ENCODE results near the gene ZNF780A. TPM values are rescaled to one million over a fixed set of nuclear protein-coding genes. Genes with fewer than 3 reads are reported as not detected.
"Not testable (repeated sequence)": the region's sequence is repeated elsewhere in the genome, so short reads cannot be mapped to it uniquely, and the experiment has no call there.

The ZNF780A gene
- total RNA-seq, 4 donors from 2014 or later = 2.2 to 21.1 (median 7.8) TPM

- TF ChIP-seq POLR2AphosphoS5 (IDR thresholded peaks at IDR 0.05) (no peak), POLR2A (IDR thresholded peaks at IDR 0.05) (no peak), EP300 (IDR thresholded peaks at IDR 0.05) (no peak)
- TF ChIP-seq, protein P1, sequence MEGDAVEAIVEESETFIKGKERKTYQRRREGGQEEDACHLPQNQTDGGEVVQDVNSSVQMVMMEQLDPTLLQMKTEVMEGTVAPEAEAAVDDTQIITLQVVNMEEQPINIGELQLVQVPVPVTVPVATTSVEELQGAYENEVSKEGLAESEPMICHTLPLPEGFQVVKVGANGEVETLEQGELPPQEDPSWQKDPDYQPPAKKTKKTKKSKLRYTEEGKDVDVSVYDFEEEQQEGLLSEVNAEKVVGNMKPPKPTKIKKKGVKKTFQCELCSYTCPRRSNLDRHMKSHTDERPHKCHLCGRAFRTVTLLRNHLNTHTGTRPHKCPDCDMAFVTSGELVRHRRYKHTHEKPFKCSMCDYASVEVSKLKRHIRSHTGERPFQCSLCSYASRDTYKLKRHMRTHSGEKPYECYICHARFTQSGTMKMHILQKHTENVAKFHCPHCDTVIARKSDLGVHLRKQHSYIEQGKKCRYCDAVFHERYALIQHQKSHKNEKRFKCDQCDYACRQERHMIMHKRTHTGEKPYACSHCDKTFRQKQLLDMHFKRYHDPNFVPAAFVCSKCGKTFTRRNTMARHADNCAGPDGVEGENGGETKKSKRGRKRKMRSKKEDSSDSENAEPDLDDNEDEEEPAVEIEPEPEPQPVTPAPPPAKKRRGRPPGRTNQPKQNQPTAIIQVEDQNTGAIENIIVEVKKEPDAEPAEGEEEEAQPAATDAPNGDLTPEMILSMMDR (IDR thresholded peaks at IDR 0.05) = no peak
- Histone ChIP-seq H3K27ac (no peak overlapping the region), H3K27me3 (peaks cover 14% of the 10 kb centered on the region), H3K36me3 (no peaks in the 10 kb centered on the region), H3K9me3 (peaks cover 7% of the 10 kb centered on the region), H3K4me3 (no peak overlapping the region), H3K4me1 (no peaks in the 10 kb centered on the region)
- no peak for DNase-seq (ENCODE audit: low spot score in 2 of 2)
Observed at GRCh38 chr19:40130013-40130412, 39.3 kb upstream of the ZNF780A start.

GRCh38 chr19:40129425-40129824 lies 38.7 kb upstream of the ZNF780A start:
- H3K9me3 ChIP-seq = peaks cover 7% of the 10 kb centered on the region
- 40% methylated on average over 3 of the region's 3 CpGs for WGBS
- TF ChIP-seq EP300 (IDR thresholded peaks at IDR 0.05) = no peak
- no peak for TF ChIP-seq POLR2A (IDR thresholded peaks at IDR 0.05)
- TF ChIP-seq POLR2AphosphoS5 (IDR thresholded peaks at IDR 0.05) = no peak
- TF ChIP-seq, protein P1 (IDR thresholded peaks at IDR 0.05) = no peak
- H3K27me3 ChIP-seq = peaks cover 14% of the 10 kb centered on the region
- H3K27ac ChIP-seq = no peak overlapping the region
- H3K4me3 ChIP-seq = no peak overlapping the region
- H3K4me1 ChIP-seq = no peaks in the 10 kb centered on the region
- H3K36me3 ChIP-seq = no peaks in the 10 kb centered on the region
- no peak for DNase-seq (ENCODE audit: low spot score in 2 of 2)

GRCh38 chr19:40128991-40129390 lies 38.2 kb upstream of the ZNF780A start:
- H3K9me3 ChIP-seq = peaks cover 7% of the 10 kb centered on the region
- DNase-seq (ENCODE audit: low spot score in 2 of 2) = no peak
- no peak overlapping the region for H3K4me3 ChIP-seq
- TF ChIP-seq, protein P1 (IDR thresholded peaks at IDR 0.05) = no peak
- TF ChIP-seq POLR2A (IDR thresholded peaks at IDR 0.05) = no peak
- TF ChIP-seq EP300 (IDR thresholded peaks at IDR 0.05) = no peak
- no peak for TF ChIP-seq POLR2AphosphoS5 (IDR thresholded peaks at IDR 0.05)
- H3K36me3 ChIP-seq = no peaks in the 10 kb centered on the region
- peaks cover 14% of the 10 kb centered on the region for H3K27me3 ChIP-seq
- H3K4me1 ChIP-seq = no peaks in the 10 kb centered on the region
- no peak overlapping the region for H3K27ac ChIP-seq

DNA sequence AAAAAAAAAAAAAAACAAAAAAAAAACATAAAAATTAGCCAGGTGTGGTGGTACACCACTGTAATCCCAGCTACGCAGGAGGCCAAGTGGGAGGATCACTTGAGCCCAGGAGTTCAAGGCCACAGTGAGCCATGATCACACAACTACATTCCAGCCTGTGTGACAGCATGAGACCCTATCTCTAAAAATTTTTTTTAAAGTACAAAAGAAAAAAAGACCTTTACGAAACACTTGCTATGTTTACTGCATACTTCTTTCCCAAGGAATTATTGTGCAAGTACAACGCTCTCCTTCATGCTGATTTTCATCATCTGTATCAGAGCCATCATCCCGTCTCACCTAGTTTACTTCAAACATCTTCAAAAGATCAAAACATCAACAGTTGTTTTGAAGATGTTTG lies 28.6 kb upstream of the ZNF780A start:
- Histone ChIP-seq H3K4me3 (no peak overlapping the region), H3K27me3 (no peaks in the 10 kb centered on the region), H3K4me1 (no peaks in the 10 kb centered on the region), H3K27ac (no peak overlapping the region), H3K9me3 (no peaks in the 10 kb centered on the region), H3K36me3 (no peaks in the 10 kb centered on the region)
- DNase-seq (ENCODE audit: low spot score in 2 of 2) = no peak
- TF ChIP-seq POLR2AphosphoS5 (IDR thresholded peaks at IDR 0.05) (no peak), EP300 (IDR thresholded peaks at IDR 0.05) (no peak), POLR2A (IDR thresholded peaks at IDR 0.05) (no peak)
- TF ChIP-seq, protein P1 (IDR thresholded peaks at IDR 0.05) = no peak
- WGBS = 88% methylated on average over 4 of the region's 4 CpGs

DNA sequence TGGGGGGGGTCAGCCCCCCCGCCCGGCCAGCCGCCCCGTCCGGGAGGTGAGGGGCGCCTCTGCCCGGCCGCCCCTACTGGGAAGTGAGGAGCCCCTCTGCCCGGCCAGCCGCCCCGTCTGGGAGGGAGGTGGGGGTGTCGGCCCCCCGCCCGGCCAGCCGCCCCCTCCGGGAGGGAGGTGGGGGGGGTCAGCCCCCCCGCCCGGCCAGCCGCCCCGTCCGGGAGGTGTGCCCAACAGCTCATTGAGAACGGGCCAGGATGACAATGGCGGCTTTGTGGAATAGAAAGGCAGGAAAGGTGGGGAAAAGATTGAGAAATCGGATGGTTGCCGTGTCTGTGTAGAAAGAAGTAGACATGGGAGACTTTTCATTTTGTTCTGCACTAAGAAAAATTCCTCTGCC lies 27.9 kb upstream of the ZNF780A start:
- WGBS = no CpG with 5 or more reads among the region's 25 CpGs
- H3K27me3 ChIP-seq; H3K4me3 ChIP-seq; H3K27ac ChIP-seq; DNase-seq (ENCODE audit: low spot score in 2 of 2); H3K9me3 ChIP-seq; H3K4me1 ChIP-seq; H3K36me3 ChIP-seq: not testable (repeated sequence)

DNA sequence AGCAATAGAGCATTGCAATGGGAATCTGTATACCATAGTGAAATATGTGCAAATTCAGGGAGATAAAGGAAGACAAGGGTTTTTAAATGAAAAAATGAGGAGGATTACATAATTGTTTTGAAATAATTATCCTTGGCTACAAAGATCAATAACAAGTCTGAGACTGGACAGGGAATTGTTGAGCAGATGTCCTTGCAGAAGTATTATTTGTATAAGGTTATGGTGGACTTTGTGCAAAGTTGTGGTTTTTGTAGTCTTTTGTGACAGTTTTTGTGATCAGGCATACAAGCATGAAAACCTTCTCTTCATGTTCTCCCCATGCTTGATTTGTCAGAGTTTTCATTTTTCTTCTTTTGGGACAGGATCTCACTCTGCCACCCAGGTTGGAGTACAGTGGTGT lies 25.3 kb upstream of the ZNF780A start:
- no peak for DNase-seq (ENCODE audit: low spot score in 2 of 2)
- no peaks in the 10 kb centered on the region for H3K4me1 ChIP-seq

DNA sequence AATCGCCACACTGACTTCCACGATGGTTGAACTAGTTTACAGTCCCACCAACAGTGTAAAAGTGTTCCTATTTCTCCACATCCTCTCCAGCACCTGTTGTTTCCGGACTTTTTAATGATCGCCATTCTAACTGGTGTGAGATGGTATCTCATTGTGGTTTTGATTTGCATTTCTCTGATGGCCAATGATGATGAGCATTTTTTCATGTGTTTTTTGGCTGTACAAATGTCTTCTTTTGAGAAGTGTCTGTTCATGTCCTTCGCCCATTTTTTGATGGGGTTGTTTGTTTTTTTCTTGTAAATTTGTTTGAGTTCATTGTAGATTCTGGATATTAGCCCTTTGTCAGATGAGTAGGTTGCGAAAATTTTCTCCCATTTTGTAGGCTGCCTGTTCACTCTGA lies 23.4 kb upstream of the ZNF780A start:
- H3K36me3 ChIP-seq; H3K27ac ChIP-seq; H3K4me1 ChIP-seq; H3K9me3 ChIP-seq; H3K27me3 ChIP-seq; DNase-seq (ENCODE audit: low spot score in 2 of 2); H3K4me3 ChIP-seq: not testable (repeated sequence)
- 83% methylated on average over 1 of the region's 6 CpGs for WGBS

More for the DNA sequence above, 25.3 kb upstream of the ZNF780A start:
- H3K4me3 ChIP-seq = no peak overlapping the region
- H3K27ac ChIP-seq = no peak overlapping the region
- H3K9me3 ChIP-seq = no peaks in the 10 kb centered on the region
- no peaks in the 10 kb centered on the region for H3K27me3 ChIP-seq
- TF ChIP-seq EP300 (IDR thresholded peaks at IDR 0.05) (no peak), POLR2AphosphoS5 (IDR thresholded peaks at IDR 0.05) (no peak), POLR2A (IDR thresholded peaks at IDR 0.05) (no peak)
- TF ChIP-seq, protein P1 (IDR thresholded peaks at IDR 0.05) = no peak
- H3K36me3 ChIP-seq = no peaks in the 10 kb centered on the region

DNA sequence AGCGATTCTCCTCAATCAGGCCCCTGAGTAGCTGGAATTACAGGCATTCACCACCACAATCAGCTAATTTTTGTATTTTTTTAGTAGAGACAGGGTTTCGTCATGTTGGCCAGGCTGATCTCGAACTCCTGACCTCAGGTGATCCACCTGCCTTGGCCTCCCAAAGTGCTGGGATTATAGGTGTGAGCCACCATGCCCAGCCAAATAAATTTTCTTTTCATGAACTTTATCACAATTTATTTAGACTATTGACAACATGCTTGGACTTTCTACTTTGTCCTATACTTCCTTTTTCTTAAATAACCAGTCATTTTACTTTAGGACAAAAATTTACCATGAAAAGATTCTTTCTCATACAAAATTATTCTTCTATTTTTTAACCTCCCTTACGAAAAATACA lies 21.5 kb upstream of the ZNF780A start:
- not testable (repeated sequence) for H3K36me3 ChIP-seq

More for the DNA sequence above, 21.5 kb upstream of the ZNF780A start:
- 61% methylated on average over 4 of the region's 4 CpGs for WGBS
- not testable (repeated sequence) for H3K9me3 ChIP-seq; H3K4me3 ChIP-seq; DNase-seq (ENCODE audit: low spot score in 2 of 2); H3K27me3 ChIP-seq; H3K27ac ChIP-seq; H3K4me1 ChIP-seq

Data from suprapubic skin (tissue), 4 donors.